A673 (cell line): Measurements from ENCODE around the gene F13B. TPM values are rescaled to one million over a fixed set of nuclear protein-coding genes. Genes with fewer than 3 reads are reported as not detected.

Experiments
- Bru-seq: library from RNA; stranded (reverse); fragments of 400-500 nt; gene quantifications from one replicate; lab custom pipeline; 2021; lab: Mats Ljungman, UMichigan
- BruChase-seq, 2 experiments: library from RNA; stranded (reverse); fragments of 400-500 nt; gene quantifications; one replicate each; lab custom pipeline; 2021; lab: Mats Ljungman, UMichigan
- BruUV-seq: library from RNA; stranded (reverse); fragments of 400-500 nt; replicated peaks from 2 replicates; lab custom pipeline; 2021; lab: Mats Ljungman, UMichigan
- CTCF ChIA-PET: fragments of 300-600 bp; sonication (Branson Sonifier 250); formaldehyde crosslinking; loops from one replicate; lab custom pipeline; 2022; ENCODE audit warnings: antibody characterized with exemption; lab: Charles Lee
- POLR2A ChIA-PET: fragments of 300-600 bp; sonication (Branson Sonifier 250); formaldehyde crosslinking; loops from one replicate; lab custom pipeline; 2022; ENCODE audit warnings: antibody characterized with exemption; ENCODE audit not compliant: low non-redundant PET; lab: Charles Lee
- DNase-seq: peaks from one replicate; pipeline ENCODE4 v3.0.0-alpha.2; 2015; ENCODE audit warnings: low spot score
- H3K27ac ChIP-seq: fragments of 200-600 bp; sonication (generic); 2 replicates; pipeline ENCODE4 v1.5.1; 2016; ENCODE audit warnings: mixed run types, low read depth, mild to moderate bottlenecking, mixed read lengths, antibody characterized with exemption, low read length; ENCODE audit not compliant: poor library complexity, severe bottlenecking
- H3K27me3 ChIP-seq: fragments of 200-600 bp; sonication (generic); replicated peaks from 2 replicates; pipeline ENCODE4 v1.6.1; 2017; ENCODE audit warnings: mixed run types, low read depth, mild to moderate bottlenecking, mixed read lengths, antibody characterized with exemption, low read length; ENCODE audit not compliant: insufficient read depth, poor library complexity
- H3K36me3 ChIP-seq: fragments of 200-600 bp; sonication (generic); 2 replicates; pipeline ENCODE4 v1.6.1; 2016; ENCODE audit warnings: mixed run types, mild to moderate bottlenecking, mixed read lengths, antibody characterized with exemption, low read length; ENCODE audit not compliant: insufficient read depth, poor library complexity, severe bottlenecking
- H3K4me1 ChIP-seq: fragments of 200-600 bp; sonication (generic); 2 replicates; pipeline ENCODE4 v1.6.1; 2017; ENCODE audit warnings: mixed run types, mild to moderate bottlenecking, mixed read lengths, antibody characterized with exemption, low read length; ENCODE audit not compliant: insufficient read depth, poor library complexity, severe bottlenecking
- H3K4me3 ChIP-seq: fragments of 200-600 bp; sonication (generic); 2 replicates; pipeline ENCODE4 v1.5.1; 2016; ENCODE audit warnings: low read depth, mixed run types, mild to moderate bottlenecking, mixed read lengths, low read length; ENCODE audit not compliant: poor library complexity, severe bottlenecking
- H3K9me3 ChIP-seq: fragments of 200-600 bp; sonication (generic); 2 replicates; pipeline ENCODE4 v1.6.1; 2016; ENCODE audit warnings: mixed run types, low read depth, mild to moderate bottlenecking, mixed read lengths, antibody characterized with exemption, low read length; ENCODE audit not compliant: poor library complexity, severe bottlenecking
- EZH2 ChIP-seq: fragments of 200-600 bp; sonication (generic); IDR thresholded peaks from 2 replicates; pipeline ENCODE4 v1.6.1; 2017; ENCODE audit warnings: borderline replicate concordance, low read depth, mild to moderate bottlenecking, mixed read lengths, antibody characterized with exemption, low read length; ENCODE audit not compliant: poor library complexity, severe bottlenecking
- intact Hi-C: fragments of 100-400 bp; cut with micrococcal nuclease; formaldehyde crosslinking; loops from one replicate; pipeline ENCODE4 v1.10.0; 2022; ENCODE audit not compliant: unreplicated experiment
- long read RNA-seq: library from polyadenylated mRNA; stranded (forward); transcript quantifications from one replicate; pipeline ENCODE4 v2.0.0, GENCODE V29; 2022
- total RNA-seq: library from RNA; stranded (reverse); gene quantifications from 2 replicates; pipeline ENCODE4 v1.2.3, GENCODE V29; 2021
- TF ChIP-seq, protein P1 (sequence below): fragments of 300-800, 200-600 bp; sonication (generic); conservative IDR thresholded peaks from 2 replicates; pipeline ENCODE4 v1.5.1; 2017; ENCODE audit warnings: low read depth, mild to moderate bottlenecking, antibody characterized with exemption, low read length, moderate library complexity, mixed read lengths

Gene F13B, protein sequence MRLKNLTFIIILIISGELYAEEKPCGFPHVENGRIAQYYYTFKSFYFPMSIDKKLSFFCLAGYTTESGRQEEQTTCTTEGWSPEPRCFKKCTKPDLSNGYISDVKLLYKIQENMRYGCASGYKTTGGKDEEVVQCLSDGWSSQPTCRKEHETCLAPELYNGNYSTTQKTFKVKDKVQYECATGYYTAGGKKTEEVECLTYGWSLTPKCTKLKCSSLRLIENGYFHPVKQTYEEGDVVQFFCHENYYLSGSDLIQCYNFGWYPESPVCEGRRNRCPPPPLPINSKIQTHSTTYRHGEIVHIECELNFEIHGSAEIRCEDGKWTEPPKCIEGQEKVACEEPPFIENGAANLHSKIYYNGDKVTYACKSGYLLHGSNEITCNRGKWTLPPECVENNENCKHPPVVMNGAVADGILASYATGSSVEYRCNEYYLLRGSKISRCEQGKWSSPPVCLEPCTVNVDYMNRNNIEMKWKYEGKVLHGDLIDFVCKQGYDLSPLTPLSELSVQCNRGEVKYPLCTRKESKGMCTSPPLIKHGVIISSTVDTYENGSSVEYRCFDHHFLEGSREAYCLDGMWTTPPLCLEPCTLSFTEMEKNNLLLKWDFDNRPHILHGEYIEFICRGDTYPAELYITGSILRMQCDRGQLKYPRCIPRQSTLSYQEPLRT
- not detected in 2 replicates for total RNA-seq
- Bru-seq, nascent RNA: percentile 31 among the genes with signal in this experiment
- percentile 27 among the genes with signal in this experiment for BruChase-seq, experiment 1, labeled RNA remaining after a 2-hour chase
- percentile 19 among the genes with signal in this experiment for BruChase-seq, experiment 2, labeled RNA remaining after a 6-hour chase
- long read RNA-seq: 0 reads

GRCh38 chr1:197066719-197067456, at the start of gene F13B:
Gene F13B (minus strand): TSS chr1:197067260. CDS start chr1:197067223, 37 bp downstream.
- Histone ChIP-seq H3K9me3 (no peaks in the 10 kb centered on the region), H3K27ac (no peak within 1 kb of the TSS), H3K4me1 (no peaks in the 10 kb centered on the region), H3K36me3 (no peaks in the 10 kb centered on the region), H3K27me3 (no peaks in the 10 kb centered on the region), H3K4me3 (no peak within 1 kb of the TSS)
- intact Hi-C loops: no loop called here
- ChIA-PET CTCF (no interaction called here), POLR2A (no interaction called here)
- no TSS peak for BruUV-seq
- no peak for TF ChIP-seq EZH2
- TF ChIP-seq, protein P1, sequence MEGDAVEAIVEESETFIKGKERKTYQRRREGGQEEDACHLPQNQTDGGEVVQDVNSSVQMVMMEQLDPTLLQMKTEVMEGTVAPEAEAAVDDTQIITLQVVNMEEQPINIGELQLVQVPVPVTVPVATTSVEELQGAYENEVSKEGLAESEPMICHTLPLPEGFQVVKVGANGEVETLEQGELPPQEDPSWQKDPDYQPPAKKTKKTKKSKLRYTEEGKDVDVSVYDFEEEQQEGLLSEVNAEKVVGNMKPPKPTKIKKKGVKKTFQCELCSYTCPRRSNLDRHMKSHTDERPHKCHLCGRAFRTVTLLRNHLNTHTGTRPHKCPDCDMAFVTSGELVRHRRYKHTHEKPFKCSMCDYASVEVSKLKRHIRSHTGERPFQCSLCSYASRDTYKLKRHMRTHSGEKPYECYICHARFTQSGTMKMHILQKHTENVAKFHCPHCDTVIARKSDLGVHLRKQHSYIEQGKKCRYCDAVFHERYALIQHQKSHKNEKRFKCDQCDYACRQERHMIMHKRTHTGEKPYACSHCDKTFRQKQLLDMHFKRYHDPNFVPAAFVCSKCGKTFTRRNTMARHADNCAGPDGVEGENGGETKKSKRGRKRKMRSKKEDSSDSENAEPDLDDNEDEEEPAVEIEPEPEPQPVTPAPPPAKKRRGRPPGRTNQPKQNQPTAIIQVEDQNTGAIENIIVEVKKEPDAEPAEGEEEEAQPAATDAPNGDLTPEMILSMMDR: no peak; the same call in 1 of the 2 replicates
- no peak for DNase-seq

DNA sequence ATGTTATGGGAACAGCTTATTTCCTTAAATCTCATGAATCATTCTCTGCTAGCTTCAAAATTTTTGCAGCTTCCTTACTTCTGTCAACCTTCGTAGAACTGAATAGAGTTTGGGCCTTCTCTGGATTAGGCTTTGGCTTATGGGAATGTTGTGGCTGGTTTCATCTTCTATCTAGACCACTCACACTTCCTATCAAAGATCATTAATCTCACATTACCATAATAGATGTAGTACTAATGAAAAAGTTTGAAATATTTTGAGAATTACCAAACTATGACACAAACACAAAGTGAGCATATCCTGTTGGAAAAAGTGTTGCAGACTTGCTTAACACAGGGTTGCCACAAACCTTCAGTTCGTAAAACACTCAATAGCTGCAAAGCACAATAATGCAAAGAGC, 49.1 kb upstream of the F13B start:
- no peak overlapping the region for H3K4me3 ChIP-seq
- intact Hi-C loops: no loop called here
- H3K27me3 ChIP-seq: no peaks in the 10 kb centered on the region
- POLR2A ChIA-PET: no interaction called here
- no TSS peak for BruUV-seq
- H3K4me1 ChIP-seq: no peaks in the 10 kb centered on the region
- H3K27ac ChIP-seq: no peak overlapping the region
- CTCF ChIA-PET: no interaction called here
- no peaks in the 10 kb centered on the region for H3K9me3 ChIP-seq
- peaks cover 63% of the 10 kb centered on the region for H3K36me3 ChIP-seq
- TF ChIP-seq, protein P1: no peak
- no peak for TF ChIP-seq EZH2
- DNase-seq: no peak

- Histone ChIP-seq H3K27me3 (no peaks in the 10 kb centered on the region), H3K4me3 (no peak overlapping the region), H3K36me3 (peaks cover 57% of the 10 kb centered on the region), H3K27ac (no peak overlapping the region), H3K4me1 (no peaks in the 10 kb centered on the region), H3K9me3 (no peaks in the 10 kb centered on the region)
- BruUV-seq: no TSS peak
- POLR2A ChIA-PET: no interaction called here
- intact Hi-C loops: no loop called here
- TF ChIP-seq EZH2: no peak
- TF ChIP-seq, protein P1: no peak
- no peak for DNase-seq
- CTCF ChIA-PET: no interaction called here
These were observed 39.8 kb upstream of the F13B start for GRCh38 chr1:197106869-197107268.
